Measurements from ENCODE around the gene LRRC4.

Gene LRRC4, protein sequence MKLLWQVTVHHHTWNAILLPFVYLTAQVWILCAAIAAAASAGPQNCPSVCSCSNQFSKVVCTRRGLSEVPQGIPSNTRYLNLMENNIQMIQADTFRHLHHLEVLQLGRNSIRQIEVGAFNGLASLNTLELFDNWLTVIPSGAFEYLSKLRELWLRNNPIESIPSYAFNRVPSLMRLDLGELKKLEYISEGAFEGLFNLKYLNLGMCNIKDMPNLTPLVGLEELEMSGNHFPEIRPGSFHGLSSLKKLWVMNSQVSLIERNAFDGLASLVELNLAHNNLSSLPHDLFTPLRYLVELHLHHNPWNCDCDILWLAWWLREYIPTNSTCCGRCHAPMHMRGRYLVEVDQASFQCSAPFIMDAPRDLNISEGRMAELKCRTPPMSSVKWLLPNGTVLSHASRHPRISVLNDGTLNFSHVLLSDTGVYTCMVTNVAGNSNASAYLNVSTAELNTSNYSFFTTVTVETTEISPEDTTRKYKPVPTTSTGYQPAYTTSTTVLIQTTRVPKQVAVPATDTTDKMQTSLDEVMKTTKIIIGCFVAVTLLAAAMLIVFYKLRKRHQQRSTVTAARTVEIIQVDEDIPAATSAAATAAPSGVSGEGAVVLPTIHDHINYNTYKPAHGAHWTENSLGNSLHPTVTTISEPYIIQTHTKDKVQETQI

GRCh38 chr7:128030654-128031611 lies at the start of gene LRRC4:
Gene LRRC4, minus strand, starts transcription at chr7:128031437. Its CDS starts 797 bp downstream, at chr7:128030640.
- DNase-seq (ENCODE audit: low read depth in 2 of 2), result peak in 1 of 2 donors; percentile 18

DNA sequence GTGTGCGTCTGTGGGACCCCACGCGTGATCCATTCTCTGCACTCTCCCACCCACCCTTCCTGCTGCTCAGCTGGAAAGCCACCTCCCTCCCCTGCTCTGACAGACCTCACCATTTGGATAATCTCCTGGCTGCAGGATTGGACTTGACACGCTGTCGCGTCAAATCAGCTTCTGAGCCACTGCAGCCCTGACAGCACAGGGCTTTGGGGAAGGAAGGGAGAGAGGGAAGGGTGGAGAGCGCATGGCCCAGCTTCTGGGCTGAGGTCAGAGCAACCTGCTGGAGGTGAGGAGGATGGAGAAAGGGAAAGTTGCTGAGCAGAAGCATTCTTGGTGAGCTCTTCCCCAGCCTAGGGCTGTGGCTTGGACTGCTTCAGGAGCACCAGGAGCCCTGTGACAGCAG lies 48.9 kb upstream of the LRRC4 start:
- DNase-seq (ENCODE audit: low read depth in 2 of 2), result no peak

DNA sequence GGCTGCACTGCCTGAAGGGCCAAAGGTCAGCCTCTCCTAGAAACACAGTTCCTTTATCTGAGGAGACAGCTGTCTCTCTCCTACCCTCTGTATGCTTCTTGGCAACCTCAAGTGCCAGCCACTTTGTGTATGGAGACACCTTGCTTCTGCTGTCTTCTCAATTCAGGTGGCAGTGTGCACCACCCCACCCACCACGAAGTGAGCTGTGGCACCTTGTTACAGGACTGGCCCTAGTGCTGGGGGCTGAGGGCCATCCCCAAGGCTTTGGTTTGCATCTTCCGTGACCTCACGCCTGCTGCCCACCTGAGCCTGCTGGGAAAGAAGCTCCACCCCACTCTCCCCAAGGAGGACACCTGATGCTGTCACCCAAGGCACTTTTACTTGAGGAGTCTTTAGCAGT lies 47.1 kb upstream of the LRRC4 start:
- DNase-seq (ENCODE audit: low read depth in 2 of 2), result no peak

GRCh38 chr7:128076796-128077271 lies 45.6 kb upstream of the LRRC4 start:
- no peak for DNase-seq (ENCODE audit: low read depth in 2 of 2)

- no peak for DNase-seq (ENCODE audit: low read depth in 2 of 2)
Observed at GRCh38 chr7:128076196-128076795, 45.1 kb upstream of the LRRC4 start.

DNA sequence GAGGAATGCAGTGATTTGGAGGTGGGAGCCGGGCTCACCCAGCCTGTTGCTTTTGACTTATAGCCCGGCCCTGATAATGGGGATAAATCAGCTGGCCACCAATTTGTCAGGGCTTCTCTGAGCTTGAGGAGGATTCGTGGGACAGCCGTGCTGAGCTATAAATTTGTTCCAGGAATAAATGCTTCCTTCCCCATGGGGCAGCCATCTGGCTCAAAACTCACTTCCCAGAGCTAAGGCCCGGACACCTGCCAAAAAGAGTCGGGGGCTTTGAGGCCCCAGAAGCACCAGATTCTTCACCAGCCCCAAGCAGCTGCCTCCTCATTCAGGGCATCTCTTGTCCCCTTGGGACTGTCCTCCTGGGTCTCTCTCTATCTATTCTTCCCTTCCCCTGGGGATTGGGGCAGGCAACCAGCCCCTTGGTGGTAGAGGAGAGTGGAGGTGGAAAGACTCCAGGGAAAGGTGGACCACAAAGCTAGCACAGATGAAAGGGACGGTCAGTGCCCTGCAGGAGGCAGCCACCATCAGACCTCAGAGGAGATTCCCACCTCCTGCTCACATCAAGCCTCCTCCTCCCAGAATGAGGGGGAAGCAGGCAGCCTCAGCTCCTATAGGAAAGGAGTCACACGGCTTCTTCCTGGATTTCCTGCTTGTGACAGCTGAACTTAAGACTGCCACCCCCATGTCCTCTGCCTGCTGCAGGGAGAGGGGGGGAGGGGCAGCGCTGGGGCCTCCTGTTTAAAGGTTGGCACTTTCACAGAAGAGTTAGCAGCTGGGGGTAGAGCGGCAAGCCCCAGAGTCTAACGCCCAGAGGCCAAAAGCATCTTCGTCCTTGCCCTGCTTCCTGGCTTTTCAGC lies 44.2 kb upstream of the LRRC4 start:
- no peak for DNase-seq (ENCODE audit: low read depth in 2 of 2)

DNA sequence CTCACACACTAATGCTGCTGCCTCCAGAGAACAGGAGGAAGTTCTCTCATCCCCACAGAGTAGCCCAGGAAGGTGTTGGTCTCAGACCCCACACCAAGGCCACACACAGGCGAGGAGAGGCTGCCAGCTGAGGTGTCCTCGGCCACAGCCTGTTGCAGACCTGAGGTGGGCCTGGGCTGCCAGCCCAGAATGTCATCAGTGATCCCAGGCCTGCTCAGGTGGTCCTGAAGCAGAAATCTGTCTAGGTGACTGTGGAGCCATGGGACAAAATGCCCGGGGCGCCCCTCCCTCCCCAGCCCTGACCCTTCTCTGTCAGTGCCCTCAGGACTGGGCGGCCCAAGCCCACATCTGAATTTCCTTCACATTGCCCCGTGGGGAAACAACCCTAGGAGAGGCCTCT lies 43.5 kb upstream of the LRRC4 start:
- no peak for DNase-seq (ENCODE audit: low read depth in 2 of 2)

DNA sequence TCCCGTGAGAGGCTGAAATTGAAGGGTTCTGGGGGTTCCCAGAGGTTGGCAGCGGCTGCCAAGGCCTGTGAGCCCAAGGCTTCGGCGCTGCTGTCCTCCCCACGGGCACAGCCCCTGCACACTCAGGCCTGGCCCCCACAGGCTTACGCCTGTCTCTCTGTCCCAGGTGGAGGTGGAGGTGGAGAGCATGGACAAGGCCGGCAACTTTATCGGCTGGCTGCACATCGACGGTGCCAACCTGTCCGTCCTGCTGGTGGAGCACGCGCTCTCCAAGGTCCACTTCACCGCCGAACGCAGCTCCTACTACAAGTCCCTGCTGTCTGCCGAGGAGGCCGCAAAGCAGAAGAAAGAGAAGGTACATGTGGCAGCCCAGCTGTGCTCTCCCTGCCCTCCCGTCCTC lies 43.1 kb upstream of the LRRC4 start:
- no peak for DNase-seq (ENCODE audit: low read depth in 2 of 2)

DNA sequence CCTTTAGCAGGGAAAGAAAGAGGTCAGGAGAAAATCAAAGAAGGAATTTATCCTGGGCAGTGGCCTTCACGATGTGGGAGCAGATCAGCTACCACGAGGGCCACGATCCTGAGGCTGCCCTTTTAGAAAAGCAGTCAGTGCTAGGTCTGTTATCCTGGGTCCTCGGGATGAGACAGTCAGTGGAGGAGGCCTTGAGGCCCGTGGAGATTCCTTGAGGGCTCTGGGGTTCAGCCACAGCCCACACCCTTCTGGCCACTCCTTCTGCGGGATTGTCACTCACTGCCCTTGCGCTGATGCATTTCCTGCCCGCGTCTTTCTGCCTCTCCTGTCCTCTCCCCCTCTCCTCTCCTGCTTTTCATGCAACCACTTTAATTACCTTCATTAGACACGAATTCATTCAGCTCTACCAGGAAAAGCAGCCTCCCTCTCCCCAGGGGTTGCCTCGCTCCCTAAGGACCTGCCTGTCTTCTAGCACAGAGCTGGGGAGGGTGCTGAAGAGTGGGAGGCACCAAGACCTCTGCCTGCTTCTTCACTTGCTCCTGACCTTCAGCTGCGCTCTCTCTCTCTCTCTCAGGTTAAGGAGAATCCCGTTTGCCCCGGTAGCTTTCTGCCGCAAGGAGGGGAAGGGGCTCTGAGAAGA lies 42.6 kb upstream of the LRRC4 start:
- no peak for DNase-seq (ENCODE audit: low read depth in 2 of 2)

DNA sequence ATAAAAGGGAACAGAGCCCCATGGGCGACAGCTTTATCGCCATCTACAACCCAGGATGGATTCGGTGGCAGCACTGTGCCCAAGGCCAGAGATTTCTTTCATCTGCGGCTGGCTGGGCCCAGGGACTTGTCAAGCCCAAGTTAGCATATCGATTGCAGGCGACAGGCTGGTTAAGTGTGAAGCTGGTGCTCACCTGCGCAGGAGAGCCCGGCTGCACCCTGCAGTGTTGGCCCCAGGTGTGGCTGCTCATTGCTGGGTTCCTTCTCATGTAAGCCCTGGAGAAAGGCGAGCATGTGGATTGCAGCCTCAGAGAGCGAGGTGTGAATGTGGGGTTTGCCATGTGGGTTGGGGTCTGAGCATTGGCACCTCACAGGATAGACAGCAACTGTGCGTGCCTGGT lies 40.6 kb upstream of the LRRC4 start:
- DNase-seq (ENCODE audit: low read depth in 2 of 2), result no peak

DNA sequence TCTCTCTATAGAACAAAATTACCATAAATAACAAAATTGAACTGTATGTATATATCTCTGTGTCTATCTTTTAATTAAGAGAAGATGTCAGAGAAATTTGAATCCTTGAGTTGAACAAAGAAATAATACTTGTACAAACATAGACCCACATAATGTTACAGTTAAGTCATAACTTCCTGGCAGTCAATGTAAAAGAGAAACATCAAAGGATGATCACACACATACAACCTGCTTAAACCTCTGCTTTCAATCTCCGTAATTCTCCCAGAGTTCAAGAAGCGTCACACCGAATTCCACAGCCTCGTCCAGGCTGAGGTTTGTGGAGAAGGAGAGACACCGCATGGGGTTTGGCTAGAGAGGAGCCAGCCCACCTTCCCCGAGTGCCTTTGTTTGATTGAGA lies 40.1 kb upstream of the LRRC4 start:
- no peak for DNase-seq (ENCODE audit: low read depth in 2 of 2)

GRCh38 chr7:128069373-128070364 lies 38.4 kb upstream of the LRRC4 start:
- no peak for DNase-seq (ENCODE audit: low read depth in 2 of 2)

GRCh38 chr7:128068785-128069184 lies 37.5 kb upstream of the LRRC4 start:
- DNase-seq (ENCODE audit: low read depth in 2 of 2), result no peak

GRCh38 chr7:128067983-128068382 lies 36.7 kb upstream of the LRRC4 start:
- no peak for DNase-seq (ENCODE audit: low read depth in 2 of 2)

DNA sequence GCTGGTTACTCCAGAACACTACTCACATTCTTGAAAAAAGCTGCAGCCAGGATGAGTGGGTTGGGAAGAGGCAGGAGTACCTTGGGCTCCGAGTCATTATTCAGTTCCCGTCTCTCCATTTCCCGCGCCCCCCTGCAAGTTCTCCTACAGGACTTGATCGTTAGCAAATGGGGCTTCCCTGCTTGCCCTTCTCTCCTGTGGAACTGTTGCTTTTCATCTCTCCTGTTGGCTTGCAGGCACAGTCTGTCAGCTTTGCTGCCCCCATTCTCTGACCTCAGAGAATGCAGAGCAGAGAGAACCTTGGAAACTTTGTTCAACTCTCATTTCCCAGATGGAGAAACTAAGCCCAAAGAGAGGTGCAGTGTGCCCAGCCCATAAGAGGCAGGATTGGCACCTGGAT lies 35.6 kb upstream of the LRRC4 start:
- DNase-seq (ENCODE audit: low read depth in 2 of 2), result no peak

DNA sequence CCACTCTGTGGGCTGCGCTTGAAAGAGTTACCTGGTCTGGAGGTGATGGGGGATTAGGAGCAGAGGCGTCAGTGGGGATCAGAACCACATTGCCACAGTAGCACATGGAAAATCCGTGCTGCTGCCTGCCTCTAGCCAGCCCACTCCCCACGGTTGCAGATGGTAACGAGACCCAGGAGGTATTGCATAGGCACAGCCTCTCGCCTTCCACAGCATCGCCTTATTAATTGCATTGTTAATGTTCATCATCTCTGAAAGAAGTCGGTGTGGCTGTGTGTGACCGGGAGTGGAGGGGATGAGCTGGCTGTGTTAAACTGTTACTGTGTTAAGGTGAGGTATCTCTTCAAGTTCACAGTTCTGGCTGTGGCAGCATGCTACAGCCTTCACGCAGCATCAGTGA lies 35.2 kb upstream of the LRRC4 start:
- no peak for DNase-seq (ENCODE audit: low read depth in 2 of 2)

- no peak for DNase-seq (ENCODE audit: low read depth in 2 of 2)
Observed at GRCh38 chr7:128065872-128066271, 34.6 kb upstream of the LRRC4 start.

DNA sequence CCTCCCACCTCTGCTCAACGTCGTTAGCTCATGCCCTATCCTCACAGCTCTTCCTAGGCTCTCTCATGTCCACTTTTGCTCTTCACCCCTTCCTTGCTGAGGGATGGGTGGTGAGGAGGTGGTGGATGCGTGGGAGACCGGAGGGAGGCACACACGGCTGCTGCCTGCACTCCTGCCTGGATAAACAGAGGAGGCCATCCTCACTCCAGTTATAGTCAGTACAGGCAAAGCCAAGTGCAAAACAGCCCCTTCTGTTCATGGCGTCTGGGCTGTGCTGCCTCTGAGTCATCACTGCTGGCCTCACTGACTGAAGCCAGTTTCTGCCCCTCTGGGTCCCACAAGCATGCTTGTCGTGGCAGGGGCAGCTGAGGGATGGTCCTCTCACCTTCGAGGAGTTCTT lies 31.9 kb upstream of the LRRC4 start:
- no peak for DNase-seq (ENCODE audit: low read depth in 2 of 2)

DNA sequence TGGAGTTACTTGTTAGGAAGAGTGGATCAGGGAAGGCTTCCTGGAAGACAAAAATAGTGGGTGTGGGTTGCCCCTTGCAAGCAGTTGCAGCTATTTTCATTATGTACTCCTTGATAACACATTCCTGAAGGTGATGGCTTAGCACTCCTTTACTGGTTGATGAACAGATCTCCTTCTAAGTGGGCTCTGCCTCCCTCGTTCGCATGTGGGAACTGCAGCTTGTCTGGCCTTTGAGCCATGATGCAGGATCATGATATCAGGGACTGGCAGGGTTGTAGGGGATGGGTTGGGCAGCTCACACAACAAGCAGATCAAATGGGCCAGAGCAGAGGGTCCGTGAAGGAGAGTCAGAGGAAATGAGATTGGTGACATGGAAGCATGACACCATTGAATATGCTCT lies 28.8 kb upstream of the LRRC4 start:
- no peak for DNase-seq (ENCODE audit: low read depth in 2 of 2)
